H1 (cell line): ENCODE data around the gene VPREB1. TPM values are rescaled to one million over a fixed set of nuclear protein-coding genes. Genes with fewer than 3 reads are reported as not detected.

ENCODE experiments used
- CTCF ChIA-PET: fragments of 300-600 bp; sonication (Branson Sonifier 250); formaldehyde crosslinking; loops from one replicate; lab custom pipeline; 2021; ENCODE audit not compliant: partially characterized antibody; lab: Charles Lee
- POLR2A ChIA-PET: fragments of 300-600 bp; sonication (Branson Sonifier 250); formaldehyde crosslinking; loops from one replicate; lab custom pipeline; 2021; ENCODE audit warnings: inconsistent platforms; ENCODE audit not compliant: partially characterized antibody; lab: Charles Lee
- DNase-seq, 2 experiments: peaks; one replicate each; pipeline versions ENCODE4 v3.0.0 to v3.0.0-alpha.2; 2010 to 2022; ENCODE audit warnings: low spot score in 2 of 2, low read depth in 1 of 2, mixed read lengths in 1 of 2
- FAIRE-seq: peaks from 2 replicates; lab custom pipeline; 2011; peaks lifted over from hg19 to GRCh38; lab: Jason Lieb, UNC
- H2AFZ ChIP-seq: 2 replicates; pipeline ENCODE4 v1.8.1; 2012; ENCODE audit warnings: low read length, inconsistent platforms
- H2AK5ac ChIP-seq: 2 replicates; pipeline ENCODE4 v1.6.1; 2013; ENCODE audit warnings: low read depth, low read length
- H2BK120ac ChIP-seq: replicated peaks from 2 replicates; pipeline ENCODE3; 2013; ENCODE audit warnings: low read depth, low read length, inconsistent platforms
- H2BK12ac ChIP-seq: 2 replicates; pipeline ENCODE4 v1.6.1; 2013; ENCODE audit warnings: low read depth, low read length
- H2BK15ac ChIP-seq: 2 replicates; pipeline ENCODE4 v1.6.1; 2013; ENCODE audit warnings: low read length
- H2BK20ac ChIP-seq: 2 replicates; pipeline ENCODE4 v1.6.1; 2013; ENCODE audit warnings: low read length
- H2BK5ac ChIP-seq: 2 replicates; pipeline ENCODE4 v1.6.1; 2013; ENCODE audit warnings: low read depth, low read length
- H3K14ac ChIP-seq: 2 replicates; pipeline ENCODE4 v1.6.1; 2013; ENCODE audit warnings: inconsistent platforms; ENCODE audit not compliant: insufficient read length
- H3K18ac ChIP-seq: 2 replicates; pipeline ENCODE4 v1.6.1; 2013; ENCODE audit warnings: low read length; ENCODE audit errors: extremely low read depth
- H3K23ac ChIP-seq: 2 replicates; pipeline ENCODE4 v1.6.1; 2013; ENCODE audit warnings: inconsistent platforms; ENCODE audit not compliant: insufficient read length
- H3K23me2 ChIP-seq: 2 replicates; pipeline ENCODE4 v1.6.1; 2013; ENCODE audit warnings: low read depth, low read length
- H3K27ac ChIP-seq: 2 replicates; pipeline ENCODE4 v1.6.1; 2011; ENCODE audit warnings: low read depth, low read length, inconsistent platforms
- H3K27me3 ChIP-seq, 4 experiments: replicated peaks in 1 of 4; 1 replicate in 1 of 4; 2 replicates in 3 of 4; pipeline versions ENCODE4 v1.6.1 to v1.8.1; 2011 to 2013; ENCODE audit warnings: low read length in 3 of 4, mild to moderate bottlenecking in 3 of 4, inconsistent platforms in 2 of 4, mixed read lengths in 2 of 4, moderate library complexity in 1 of 4; ENCODE audit not compliant: control insufficient read depth in 3 of 4, insufficient read depth in 3 of 4; ENCODE audit errors: extremely low read depth in 1 of 4
- H3K36me3 ChIP-seq, 4 experiments: 2 replicates each; pipeline versions ENCODE4 v1.6.1 to v1.8.1; 2011 to 2013; ENCODE audit warnings: mild to moderate bottlenecking in 4 of 4, low read length in 3 of 4, moderate library complexity in 2 of 4, control low read depth in 1 of 4, inconsistent platforms in 1 of 4; ENCODE audit not compliant: insufficient read depth in 4 of 4, control insufficient read depth in 2 of 4
- H3K4ac ChIP-seq: replicated peaks from 2 replicates; pipeline ENCODE3; 2013; ENCODE audit warnings: low read length, low read depth, mixed read lengths, inconsistent platforms; ENCODE audit not compliant: insufficient read length
- H3K4me1 ChIP-seq, 4 experiments: replicated peaks in 1 of 4; 1 replicate in 1 of 4; 2 replicates in 3 of 4; pipeline versions ENCODE4 v1.6.1 to v1.8.1; 2011 to 2013; ENCODE audit warnings: low read length in 3 of 4, inconsistent platforms in 2 of 4, mixed read lengths in 1 of 4; ENCODE audit not compliant: insufficient read depth in 4 of 4, control insufficient read depth in 3 of 4
- H3K4me2 ChIP-seq, 2 experiments: 2 replicates each; pipeline versions ENCODE4 v1.6.1 to v1.8.1; 2011 to 2013; ENCODE audit warnings: low read depth in 2 of 2, low read length in 2 of 2, control low read depth in 1 of 2, inconsistent platforms in 1 of 2, mild to moderate bottlenecking in 1 of 2; ENCODE audit not compliant: insufficient read depth in 1 of 2
- H3K4me3 ChIP-seq, 4 experiments: fragments of 200-600, 300-600 bp in 1 of 4; sonication (generic), shearing (Covaris generic), sonication (Bioruptor Twin) in 1 of 4; 2 replicates each; pipeline versions ENCODE4 v1.5.1 to v1.8.1; 2011 to 2016; ENCODE audit warnings: low read length in 4 of 4, low read depth in 3 of 4, control low read depth in 2 of 4, inconsistent platforms in 2 of 4, mild to moderate bottlenecking in 2 of 4, mixed read lengths in 1 of 4, moderate library complexity in 1 of 4; ENCODE audit not compliant: insufficient read depth in 2 of 4; ENCODE audit errors: extremely low read depth in 1 of 4
- H3K56ac ChIP-seq: replicated peaks from 2 replicates; pipeline ENCODE3; 2013; ENCODE audit warnings: low read depth, mild to moderate bottlenecking, mixed read lengths, low read length, inconsistent platforms; ENCODE audit not compliant: insufficient read length
- H3K79me1 ChIP-seq: 2 replicates; pipeline ENCODE4 v1.6.1; 2013; ENCODE audit warnings: low read depth, low read length, control low read depth
- H3K79me2 ChIP-seq, 2 experiments: 2 replicates each; pipeline versions ENCODE4 v1.6.1 to v1.8.1; 2012 to 2013; ENCODE audit warnings: low read length in 2 of 2, mild to moderate bottlenecking in 2 of 2, inconsistent platforms in 1 of 2; ENCODE audit not compliant: insufficient read depth in 2 of 2, control insufficient read depth in 1 of 2
- H3K9ac ChIP-seq, 4 experiments: replicated peaks in 1 of 4; 1 replicate in 1 of 4; 2 replicates in 3 of 4; pipeline versions ENCODE4 v1.6.1 to v1.8.1; 2011 to 2013; ENCODE audit warnings: low read depth in 3 of 4, low read length in 3 of 4, control low read depth in 2 of 4, mild to moderate bottlenecking in 2 of 4, moderate library complexity in 2 of 4, inconsistent platforms in 1 of 4; ENCODE audit errors: extremely low read depth in 1 of 4
- H3K9me3 ChIP-seq, 2 experiments: 2 replicates each; pipeline versions ENCODE4 v1.6.1 to v1.8.1; 2012 to 2013; ENCODE audit warnings: mild to moderate bottlenecking in 2 of 2, moderate library complexity in 2 of 2, control low read depth in 1 of 2, inconsistent platforms in 1 of 2, low read depth in 1 of 2, low read length in 1 of 2, mixed read lengths in 1 of 2; ENCODE audit not compliant: insufficient read depth in 2 of 2
- H4K20me1 ChIP-seq, 2 experiments: replicated peaks in 1 of 2; 2 replicates each; pipeline versions ENCODE3 to v1.8.1; 2011 to 2013; ENCODE audit warnings: inconsistent platforms in 2 of 2, low read length in 2 of 2, mild to moderate bottlenecking in 1 of 2; ENCODE audit not compliant: insufficient read depth in 2 of 2, control insufficient read depth in 1 of 2
- H4K5ac ChIP-seq: 2 replicates; pipeline ENCODE4 v1.6.1; 2013; ENCODE audit warnings: low read length, low read depth, mixed read lengths, inconsistent platforms; ENCODE audit not compliant: insufficient read length
- H4K8ac ChIP-seq: 2 replicates; pipeline ENCODE4 v1.8.0; 2013; ENCODE audit warnings: mild to moderate bottlenecking, moderate library complexity, low read length, inconsistent platforms; ENCODE audit not compliant: insufficient read depth; ENCODE audit errors: extremely low read depth
- H4K91ac ChIP-seq: replicated peaks from 2 replicates; pipeline ENCODE3; 2013; ENCODE audit warnings: low read length, mixed read lengths, inconsistent platforms; ENCODE audit not compliant: insufficient read length
- CHD2 ChIP-seq: IDR thresholded peaks from 2 replicates; pipeline ENCODE4 v1.6.1; 2012; ENCODE audit warnings: low read length, improper control_type of control experiment
- E2F6 ChIP-seq: IDR thresholded peaks from 2 replicates; pipeline ENCODE4 v1.6.1; 2012; ENCODE audit warnings: inconsistent platforms
- JUN ChIP-seq: IDR thresholded peaks from 2 replicates; pipeline ENCODE4 v1.6.1; 2011; ENCODE audit warnings: low read depth, mild to moderate bottlenecking, improper control_type of control experiment, low read length
- MAX ChIP-seq: IDR thresholded peaks from 2 replicates; pipeline ENCODE4 v1.6.1; 2012; ENCODE audit warnings: inconsistent platforms
- RNF2 ChIP-seq: fragments of 200-900, 300-1000 bp; sonication (generic); IDR thresholded peaks from 2 replicates; pipeline ENCODE4 v1.7.1; 2016; ENCODE audit warnings: borderline replicate concordance, low read depth, mild to moderate bottlenecking, antibody characterized with exemption, low read length; ENCODE audit not compliant: poor library complexity, severe bottlenecking; ENCODE audit errors: missing control alignments
- SIX5 ChIP-seq: IDR thresholded peaks from 2 replicates; pipeline ENCODE4 v1.6.1; 2011; ENCODE audit warnings: mild to moderate bottlenecking, low read depth, low read length
- USF2 ChIP-seq: IDR thresholded peaks from 2 replicates; pipeline ENCODE4 v1.6.1; 2011; ENCODE audit warnings: low read length, improper control_type of control experiment
- WGBS, 2 experiments: shearing (Covaris generic) in 1 of 2; methylation state at CpG; one replicate each; pipeline versions ENCODE4 v1.1.6 to v1.1.7; 2013 to 2015; ENCODE audit warnings: low lambda C conversion rate in 2 of 2, mixed read lengths in 2 of 2, inconsistent platforms in 1 of 2, low coverage in 1 of 2, missing lambda C conversion rate in 1 of 2; ENCODE audit not compliant: insufficient replicate concordance in 2 of 2, insufficient coverage in 1 of 2, insufficient read length in 1 of 2; ENCODE audit errors: extremely low coverage in 1 of 2, missing lambda C conversion rate in 1 of 2; 5-methylcytosine and 5-hydroxymethylcytosine counted together
- long read RNA-seq, 2 experiments: library from RNA in 1 of 2; library from capped mRNA in 1 of 2; stranded (forward); transcript quantifications; one replicate each; pipeline ENCODE4 v2.0.0, GENCODE V29; 2021; ENCODE audit warnings: inconsistent platforms in 1 of 2
- polyA minus RNA-seq, 3 experiments: library from RNA; depleted of rRNA, polyadenylated mRNA; stranded (reverse); fragments of >200 nt; gene quantifications; 1 replicate in 2 of 3; 2 replicates in 1 of 3; pipeline ENCODE4 v1.2.3, GENCODE V29; 2011
- polyA plus RNA-seq, 7 experiments: library from polyadenylated mRNA; depleted of rRNA in 3 of 7; stranded (reverse) in 5 of 7; unstranded in 2 of 7; fragments of >200 nt in 5 of 7; fragments of 200-250 nt in 2 of 7; gene quantifications; 1 replicate in 5 of 7; 2 replicates in 1 of 7; 4 replicates in 1 of 7; pipeline versions ENCODE4 v1.2.1 to v1.2.3, GENCODE V29; 2011 to 2013; ENCODE audit warnings: missing spikeins in 2 of 7, mixed read lengths in 2 of 7
- total RNA-seq: library from RNA; stranded (reverse); fragmentation: NEBNext Ultra II Directional; extraction: Animal tissue kit (Norgen Biotek cat#: 25700); gene quantifications from 2 replicates; pipeline ENCODE4 v1.2.1, GENCODE V29; 2021

The VPREB1 gene
- not detected in 2 replicates for total RNA-seq
- polyA plus RNA-seq (2011; rRNA removed) = not detected in 2 replicates
- polyA plus RNA-seq (2011; cell fraction: cytosol; rRNA removed) = not detected
- polyA plus RNA-seq (2011; cell fraction: nucleus; rRNA removed) = not detected
- not detected in 4 replicates for polyA plus RNA-seq (2012, experiment 1 of 2)
- polyA plus RNA-seq (2012, experiment 2 of 2) = not detected
- polyA plus RNA-seq (2013, experiment 1 of 2) = not detected
- not detected for polyA plus RNA-seq (2013, experiment 2 of 2)
- not detected in 2 replicates for polyA minus RNA-seq (2011; rRNA and poly(A)+ RNA removed)
- polyA minus RNA-seq (2011; cell fraction: cytosol; rRNA and poly(A)+ RNA removed) = not detected
- not detected for polyA minus RNA-seq (2011; cell fraction: nucleus; rRNA and poly(A)+ RNA removed)
- long read RNA-seq, experiment 1 = 0 reads
- long read RNA-seq, experiment 2 = 0 reads

GRCh38 chr22:22244316-22245250, at the start of gene VPREB1:
TSS of gene VPREB1 (plus strand) at chr22:22244786. CDS start at chr22:22244814, 28 bp downstream.
- CTCF ChIA-PET = interaction anchor here (1.9 to 5.0 kb wide), 2 partner anchors 9 to 49 kb away, joined by 5 to 31 read pairs; no protein-coding TSS in a partner anchor
- H3K23me2 ChIP-seq = no peaks in the 10 kb centered on the region
- no peak within 1 kb of the TSS for H3K56ac ChIP-seq
- H2BK120ac ChIP-seq = no peak within 1 kb of the TSS
- no peak within 1 kb of the TSS for H3K4me3 ChIP-seq
- peaks cover 87 to 99% (median 98%) of the 10 kb centered on the region in 4 experiments for H3K27me3 ChIP-seq
- H3K23ac ChIP-seq = no peak within 1 kb of the TSS
- no peak within 1 kb of the TSS for H3K4ac ChIP-seq
- no peak within 1 kb of the TSS for H2AFZ ChIP-seq
- H2BK12ac ChIP-seq = no peak within 1 kb of the TSS
- no peak within 1 kb of the TSS for H3K18ac ChIP-seq
- H2BK15ac ChIP-seq = no peak within 1 kb of the TSS
- H4K91ac ChIP-seq = no peak within 1 kb of the TSS
- no peaks in the 10 kb centered on the region for H3K4me1 ChIP-seq
- no peak within 1 kb of the TSS for H4K8ac ChIP-seq
- H3K79me2 ChIP-seq = no peaks in the 10 kb centered on the region
- DNase-seq (no peak), FAIRE-seq (no peak)
- no peak within 1 kb of the TSS for H4K5ac ChIP-seq
- POLR2A ChIA-PET = no interaction called here
- WGBS, 2 experiments = 69% methylated on average over 22 of the region's 25 CpGs; no CpG with 5 or more reads in 1 of the 2 experiments
- H2BK20ac ChIP-seq = no peak within 1 kb of the TSS
- H2AK5ac ChIP-seq = no peak within 1 kb of the TSS
- no peak within 1 kb of the TSS for H2BK5ac ChIP-seq
- H3K36me3 ChIP-seq = no peaks in the 10 kb centered on the region
- H3K27ac ChIP-seq = no peak within 1 kb of the TSS
- H3K9ac ChIP-seq = no peak within 1 kb of the TSS
- no peaks in the 10 kb centered on the region for H3K9me3 ChIP-seq
- H3K79me1 ChIP-seq = no peaks in the 10 kb centered on the region
- H3K14ac ChIP-seq = no peak within 1 kb of the TSS
- peaks cover 7 to 18% of the 10 kb centered on the region in 2 experiments for H4K20me1 ChIP-seq
- no peak within 1 kb of the TSS for H3K4me2 ChIP-seq
- no peak for TF ChIP-seq MAX
- no peak for TF ChIP-seq RNF2
- TF ChIP-seq E2F6 = no peak
- no peak for TF ChIP-seq SIX5
- TF ChIP-seq CHD2 = no peak
- no peak for TF ChIP-seq JUN
- TF ChIP-seq USF2 = no peak
